ENCODE data around the gene SSMEM1.
"Not testable (repeated sequence)": the region's sequence is repeated elsewhere in the genome, so short reads cannot be mapped to it uniquely, and the experiment has no call there.

The SSMEM1 gene, protein sequence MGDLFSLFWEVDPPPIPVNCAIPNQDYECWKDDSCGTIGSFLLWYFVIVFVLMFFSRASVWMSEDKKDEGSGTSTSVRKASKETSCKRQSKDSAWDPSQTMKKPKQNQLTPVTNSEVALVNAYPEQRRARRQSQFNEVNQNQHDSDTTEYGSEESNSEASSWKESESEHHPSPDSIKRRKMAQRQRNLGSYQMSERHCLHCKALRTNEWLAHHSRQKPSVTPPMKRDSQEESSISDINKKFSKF

DNA sequence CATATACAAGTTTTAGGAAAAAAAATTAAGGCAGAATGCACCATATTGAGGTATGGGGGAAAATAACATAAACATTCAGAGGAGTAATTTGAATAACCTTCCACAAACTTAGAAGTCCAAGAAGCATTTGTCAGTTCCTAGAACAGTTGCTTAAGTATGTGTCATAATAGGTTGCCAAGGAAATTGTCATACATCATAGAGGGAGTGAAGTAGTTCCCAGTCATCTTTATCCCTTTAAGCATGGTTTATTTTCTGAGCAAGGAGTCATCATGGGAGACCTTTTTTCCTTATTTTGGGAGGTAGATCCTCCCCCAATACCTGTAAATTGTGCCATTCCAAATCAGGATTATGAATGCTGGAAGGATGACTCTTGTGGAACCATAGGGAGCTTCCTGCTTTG is at the start of gene SSMEM1:
Gene SSMEM1 (plus strand): TSS at position 219 of the 400 bp plus-strand sequence. CDS start 51 bp downstream, at position 270.
- no peak for DNase-seq (ENCODE audit: low read depth)

DNA sequence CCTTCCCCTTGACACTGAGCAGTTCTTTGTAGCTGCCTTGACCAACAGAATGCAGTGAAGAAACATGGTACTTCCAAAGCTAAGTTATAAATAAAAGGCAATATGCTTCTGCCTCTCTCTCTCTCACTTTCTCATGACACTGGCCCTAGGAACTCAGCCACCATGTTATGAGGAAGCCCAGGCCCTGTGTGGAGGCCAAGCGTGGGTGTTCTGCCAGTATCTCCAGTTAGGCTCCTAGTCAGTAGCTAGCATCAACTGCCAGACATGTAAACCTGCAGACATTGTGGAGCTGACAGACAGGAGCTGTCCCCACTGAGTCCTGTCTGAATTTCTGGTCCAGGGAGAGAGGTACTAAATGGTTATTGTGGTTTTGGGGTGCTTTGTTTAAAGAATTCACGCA is 47.6 kb upstream of the SSMEM1 start:
- no peak for DNase-seq (ENCODE audit: low read depth)

DNA sequence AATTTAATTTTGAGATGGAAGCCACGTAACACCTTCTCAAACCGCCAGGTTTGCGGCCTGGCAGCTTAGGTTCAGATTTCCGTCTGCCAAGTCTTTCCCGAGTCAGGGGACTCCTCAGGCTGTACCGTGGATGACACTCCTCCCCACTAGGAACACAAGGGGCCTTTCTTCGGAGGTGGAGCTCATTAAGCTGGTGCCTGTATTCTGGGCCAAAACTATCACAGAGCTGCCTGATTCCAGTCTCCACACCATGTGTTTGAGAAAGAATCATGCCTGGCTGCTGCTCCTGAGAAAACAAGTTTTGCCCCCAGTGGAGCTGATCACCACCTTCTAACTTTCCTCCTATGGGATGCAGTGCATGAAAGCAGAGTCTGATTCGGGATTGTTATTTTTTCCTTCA is 47.2 kb upstream of the SSMEM1 start:
- no peak for DNase-seq (ENCODE audit: low read depth)

DNA sequence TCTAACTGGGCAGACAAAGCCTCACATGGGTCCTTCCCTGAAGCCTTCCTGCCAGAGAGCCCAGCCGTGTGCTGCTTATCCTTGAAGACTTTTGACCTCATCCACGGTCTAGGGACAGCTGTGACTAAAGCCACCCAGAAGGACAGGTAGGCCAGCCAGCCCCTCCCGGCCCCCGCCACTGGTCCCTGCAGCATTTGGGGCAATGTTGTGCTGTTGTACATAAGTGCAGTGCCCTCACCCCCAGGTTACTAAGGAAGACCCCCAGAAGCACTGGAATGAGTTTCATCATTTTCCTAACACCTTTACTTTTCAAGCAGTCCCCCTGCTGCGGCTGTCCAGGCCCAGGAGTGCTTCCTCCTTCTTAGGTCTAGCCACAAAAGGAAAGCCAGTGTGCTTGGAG is 45.5 kb upstream of the SSMEM1 start:
- DNase-seq (ENCODE audit: low read depth): no peak

DNA sequence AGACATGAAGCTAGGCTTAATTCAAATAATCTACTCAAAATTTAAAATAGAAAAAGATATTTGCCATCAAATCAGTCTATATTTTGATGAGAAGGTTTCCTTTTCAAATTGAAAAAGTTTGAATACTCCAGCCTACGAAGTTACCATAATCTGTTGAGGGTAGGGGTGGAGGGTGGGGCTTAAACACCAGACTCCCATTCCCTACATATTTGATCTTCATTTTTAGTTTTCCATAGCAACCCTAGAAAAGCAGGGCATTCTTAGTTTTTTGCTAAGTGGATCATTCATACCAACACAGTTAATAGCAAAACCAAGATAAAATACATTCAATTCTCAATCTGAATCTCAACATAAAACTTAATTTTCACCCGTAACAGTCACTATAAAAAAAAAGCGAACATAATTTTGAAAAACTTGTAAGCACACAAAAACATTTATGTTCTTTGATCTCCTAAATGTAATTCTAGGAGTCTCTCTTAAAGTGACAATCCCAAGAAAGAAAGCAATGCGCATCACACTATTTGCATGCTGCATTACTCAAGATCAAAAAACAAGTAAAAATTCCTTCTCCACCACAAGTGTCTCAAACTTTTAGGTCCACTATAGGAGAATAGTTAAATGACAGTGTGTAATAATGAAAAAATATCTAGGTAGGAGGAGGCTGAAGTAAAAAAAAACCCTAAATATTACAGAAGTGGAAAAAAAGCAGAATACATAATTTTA is 33.3 kb upstream of the SSMEM1 start:
- no peak for DNase-seq (ENCODE audit: low read depth)

DNA sequence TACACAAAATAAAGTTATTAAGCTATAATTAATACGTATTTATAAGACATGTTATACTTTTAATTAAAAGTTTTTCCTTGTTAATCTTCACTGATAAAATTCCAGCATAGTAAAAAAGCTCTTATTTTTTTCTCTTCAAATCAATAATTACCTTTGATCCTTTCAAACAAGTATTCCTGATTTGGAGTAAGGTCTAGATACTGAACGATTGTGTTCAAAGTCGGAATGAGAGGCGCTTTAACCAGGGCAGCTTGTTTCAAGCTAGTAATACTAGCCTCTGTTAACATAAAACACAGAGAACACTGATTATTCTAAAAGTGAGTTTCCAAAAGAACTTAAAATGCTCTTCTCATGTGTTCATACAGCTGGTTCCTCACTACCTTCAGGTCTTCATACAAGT is 29.4 kb upstream of the SSMEM1 start:
- DNase-seq (ENCODE audit: low read depth): no peak

DNA sequence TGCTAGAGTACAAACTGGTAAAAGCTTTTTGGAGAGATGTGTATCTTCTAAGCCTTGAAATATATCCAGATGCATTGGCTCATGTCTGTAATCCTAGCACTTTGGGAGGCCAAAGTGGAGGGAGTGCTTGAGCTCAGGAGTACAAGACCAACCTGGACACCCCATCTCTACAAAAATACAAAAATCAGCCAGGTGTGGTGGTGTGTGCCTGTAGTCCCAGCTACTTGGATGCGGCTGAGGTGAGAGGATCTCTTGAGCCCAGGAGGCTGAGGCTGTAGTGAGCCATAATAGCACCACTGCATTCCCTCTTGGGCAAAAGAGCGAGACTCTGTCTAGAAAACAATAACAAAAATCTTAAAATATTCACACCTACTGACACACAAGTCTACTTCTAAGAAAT is 28.0 kb upstream of the SSMEM1 start:
- DNase-seq (ENCODE audit: low read depth): no peak

DNA sequence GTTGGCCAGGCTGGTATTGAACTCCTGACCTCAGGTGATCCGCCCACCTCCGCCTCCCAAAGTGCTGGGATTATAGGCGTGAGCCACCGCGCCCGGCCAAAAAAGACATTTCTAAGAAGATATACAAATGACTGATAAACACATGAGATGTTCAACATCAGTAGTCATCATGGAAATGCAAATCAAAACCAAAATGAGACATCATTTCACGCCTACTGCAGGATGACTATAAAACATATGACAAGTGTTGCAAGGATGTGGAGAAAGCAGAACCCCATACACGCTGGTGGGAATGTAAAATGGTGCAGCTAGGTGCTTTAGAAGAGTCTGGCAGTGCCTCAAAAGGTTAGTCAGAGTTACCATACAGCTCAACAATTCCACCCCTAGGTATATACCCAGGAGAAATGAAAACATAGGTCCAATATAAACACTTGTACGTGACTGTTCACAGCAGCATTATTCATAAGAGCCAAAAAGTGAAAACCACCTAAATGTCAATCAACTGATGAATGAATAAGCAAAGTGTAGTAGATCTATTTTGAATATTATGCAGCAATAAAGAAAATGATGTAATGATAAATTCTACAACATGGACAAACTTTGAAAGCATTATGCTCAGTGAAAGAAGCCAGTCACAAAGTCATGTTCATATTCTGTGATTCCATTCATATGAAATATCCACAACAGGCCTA is 26.9 kb upstream of the SSMEM1 start:
- DNase-seq (ENCODE audit: low read depth): peak; percentile 46

DNA sequence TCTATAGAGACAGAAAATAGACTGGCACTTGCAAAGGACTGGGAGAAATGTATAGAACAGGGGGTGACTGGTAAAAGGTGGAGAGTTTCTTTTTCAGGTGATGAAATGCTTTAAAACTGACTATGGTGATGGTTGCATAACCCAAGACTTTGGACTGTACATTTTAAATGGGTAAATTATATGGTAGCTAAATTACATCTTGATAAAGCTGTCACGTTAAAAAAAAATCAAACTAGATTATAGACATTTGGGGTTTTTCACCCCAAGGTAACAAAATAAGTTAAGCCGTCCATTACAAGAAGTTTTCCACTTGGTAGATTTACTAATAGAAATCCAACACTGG is 26.4 kb upstream of the SSMEM1 start:
- DNase-seq (ENCODE audit: low read depth): no peak

DNA sequence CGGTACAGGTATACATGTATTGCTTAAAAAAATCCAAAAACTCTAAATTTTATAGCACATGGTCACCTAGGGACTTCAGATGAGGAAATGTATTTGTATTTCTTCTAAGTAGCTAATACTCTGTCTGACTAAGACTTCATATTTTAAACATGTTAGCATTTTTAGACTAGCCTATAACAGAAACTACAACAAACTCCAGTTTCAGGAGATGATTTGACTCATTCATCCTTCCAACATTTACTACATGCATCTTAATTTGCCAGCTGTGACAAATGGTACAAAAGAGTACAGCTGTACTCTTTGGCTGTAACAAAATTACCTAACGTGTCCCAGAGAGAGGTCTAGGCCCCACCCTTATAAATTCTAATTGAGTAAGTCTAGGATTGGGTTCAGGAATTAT is 24.7 kb upstream of the SSMEM1 start:
- DNase-seq (ENCODE audit: low read depth): no peak

DNA sequence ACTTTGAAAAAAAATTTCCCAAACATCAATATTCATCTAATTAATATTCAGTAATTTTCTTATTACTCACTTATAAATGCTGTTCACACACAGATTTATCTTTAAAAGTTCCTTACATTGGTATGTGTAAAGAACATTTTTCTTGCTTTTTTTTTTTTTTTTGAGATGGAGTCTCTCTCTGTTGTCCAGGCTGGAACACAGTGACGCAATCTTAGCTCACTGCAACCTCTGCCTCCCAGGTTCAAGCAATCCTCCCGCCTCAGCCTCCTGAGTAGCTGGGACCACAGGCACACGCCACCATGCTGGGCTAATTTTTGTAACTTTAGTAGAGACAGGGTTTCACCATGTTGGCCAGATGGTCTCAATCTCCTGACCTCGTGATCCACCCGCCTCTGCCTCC is 23.3 kb upstream of the SSMEM1 start:
- DNase-seq (ENCODE audit: low read depth): not testable (repeated sequence)

DNA sequence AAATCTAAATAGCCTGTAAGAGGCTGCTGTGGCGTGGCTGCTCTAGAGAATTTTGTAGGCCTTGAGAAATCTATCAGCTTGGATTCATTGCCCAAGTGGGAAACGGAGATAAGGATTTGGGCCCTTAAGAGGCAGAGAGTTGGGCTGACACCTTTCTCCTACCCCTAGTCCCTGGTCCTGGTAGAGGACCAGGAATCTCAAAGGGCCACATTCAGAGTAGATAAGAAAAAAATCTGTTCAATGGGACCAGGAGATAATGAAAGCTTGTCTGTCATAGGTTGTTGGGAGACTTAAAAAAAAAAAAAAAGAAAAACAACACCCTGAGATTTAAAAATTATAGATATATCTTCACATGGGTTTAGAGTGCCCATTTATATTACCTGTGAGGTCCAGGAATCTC is 20.3 kb upstream of the SSMEM1 start:
- DNase-seq (ENCODE audit: low read depth): no peak

DNA sequence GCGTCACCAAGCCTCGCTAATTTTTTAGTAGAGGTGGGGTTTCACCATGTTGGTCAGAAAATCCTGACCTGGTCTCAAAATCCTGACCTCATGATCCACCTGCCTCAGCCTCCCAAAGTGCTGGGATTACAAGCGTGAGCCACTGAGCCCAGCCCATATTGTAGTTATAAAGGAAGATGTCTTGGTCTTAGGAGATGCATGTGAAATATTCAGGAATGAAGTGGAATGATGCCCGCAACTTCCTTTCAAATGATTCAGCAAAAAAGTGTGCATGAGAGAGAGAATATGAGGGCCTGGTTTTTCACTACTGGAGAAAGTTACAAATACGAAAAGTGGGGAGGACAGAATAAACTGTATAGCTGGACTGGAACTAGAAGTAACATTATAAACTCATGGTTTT is 18.3 kb upstream of the SSMEM1 start:
- no peak for DNase-seq (ENCODE audit: low read depth)

DNA sequence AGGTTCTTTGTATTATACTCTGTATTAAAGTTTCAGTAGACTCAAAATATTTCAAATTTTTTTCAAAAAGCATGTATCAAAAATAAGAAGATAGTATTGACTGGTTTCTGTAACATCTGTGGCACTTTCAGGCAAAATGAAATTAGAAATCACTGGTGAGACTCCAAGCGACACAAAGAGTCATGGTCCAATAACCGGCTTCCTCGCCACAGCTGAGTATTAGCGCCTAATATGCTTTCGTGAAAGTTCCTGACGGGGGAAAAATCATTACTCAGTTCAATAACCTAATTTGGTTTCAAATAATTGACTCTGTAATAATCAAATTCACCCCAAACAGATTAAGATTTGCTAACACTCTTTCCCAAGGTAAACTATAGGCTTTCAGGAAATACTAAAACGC is 15.9 kb upstream of the SSMEM1 start:
- no peak for DNase-seq (ENCODE audit: low read depth)

DNA sequence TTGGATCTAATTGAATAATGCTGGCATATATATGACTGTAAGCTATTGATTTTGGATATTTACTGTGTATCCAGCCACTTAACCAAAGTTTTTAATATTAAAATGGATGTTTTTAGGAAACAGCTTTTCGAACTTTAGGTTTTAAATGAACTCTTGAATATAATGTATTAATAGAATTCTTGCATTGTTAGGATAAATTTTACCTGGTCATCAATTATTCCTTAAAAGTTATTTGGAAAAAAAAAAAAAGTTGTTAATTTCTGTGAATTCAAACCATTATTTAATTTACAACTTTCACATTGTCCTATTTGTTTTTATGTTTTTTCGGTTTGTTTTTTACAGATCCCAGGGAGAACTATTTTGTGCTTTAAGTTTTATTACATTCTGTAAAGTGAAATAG is 12.3 kb upstream of the SSMEM1 start:
- DNase-seq (ENCODE audit: low read depth): no peak

DNA sequence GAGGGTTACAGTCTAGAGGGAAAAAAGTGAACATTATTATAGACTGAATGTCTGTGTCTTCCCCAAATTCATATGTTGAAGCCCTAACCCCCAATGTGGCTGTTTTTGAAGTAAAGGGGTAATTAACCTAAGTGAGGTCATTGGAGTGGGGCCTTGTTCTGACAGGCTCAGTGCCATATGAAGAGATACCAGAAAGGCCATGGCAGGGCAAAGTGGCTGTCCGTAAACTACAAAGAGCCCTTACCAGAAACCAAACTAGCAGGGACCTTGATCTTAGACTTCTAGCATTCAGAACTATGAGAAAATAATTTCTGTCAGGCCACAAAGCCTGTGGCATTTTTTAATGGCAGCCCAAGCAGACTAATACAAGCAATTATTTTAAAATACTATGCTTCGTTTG is 11.2 kb upstream of the SSMEM1 start:
- no peak for DNase-seq (ENCODE audit: low read depth)

DNA sequence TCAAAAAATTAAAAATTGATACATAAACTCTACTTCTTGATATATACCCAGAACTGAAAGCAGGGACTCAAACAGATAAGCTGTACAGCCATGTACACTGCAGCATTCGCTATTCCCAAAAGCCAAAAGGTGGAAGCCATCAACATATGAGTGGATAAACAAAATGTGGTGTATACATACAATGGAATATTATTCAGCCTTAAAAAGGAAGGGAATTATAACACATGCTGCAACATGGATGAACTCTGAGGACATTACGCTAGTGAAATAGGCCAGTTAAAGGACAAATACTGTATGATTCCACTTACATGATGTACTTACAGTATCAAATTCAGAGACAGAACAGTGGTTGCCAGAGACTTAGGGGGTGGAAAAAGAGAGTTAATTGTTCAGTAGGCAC is 10.6 kb upstream of the SSMEM1 start:
- DNase-seq (ENCODE audit: low read depth): no peak

DNA sequence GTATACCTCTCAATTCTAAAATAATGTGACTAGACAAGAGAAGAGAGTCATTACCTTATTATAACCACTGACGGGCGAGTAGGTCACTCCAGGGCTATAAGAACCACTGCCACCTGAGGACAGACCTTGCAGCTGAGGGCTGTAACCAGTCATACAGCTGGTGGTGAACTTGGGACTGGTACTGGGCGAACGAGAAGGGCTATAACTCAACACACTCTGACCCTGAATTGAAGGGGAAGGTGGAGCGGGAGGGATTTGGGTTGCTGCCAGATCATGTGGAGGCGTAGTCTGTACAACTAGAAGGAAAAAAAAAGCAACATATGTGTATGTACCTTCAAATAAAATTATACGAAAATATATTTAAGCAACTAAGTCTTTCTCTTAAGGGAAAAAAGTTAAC is 5.9 kb upstream of the SSMEM1 start:
- DNase-seq (ENCODE audit: low read depth): no peak

DNA sequence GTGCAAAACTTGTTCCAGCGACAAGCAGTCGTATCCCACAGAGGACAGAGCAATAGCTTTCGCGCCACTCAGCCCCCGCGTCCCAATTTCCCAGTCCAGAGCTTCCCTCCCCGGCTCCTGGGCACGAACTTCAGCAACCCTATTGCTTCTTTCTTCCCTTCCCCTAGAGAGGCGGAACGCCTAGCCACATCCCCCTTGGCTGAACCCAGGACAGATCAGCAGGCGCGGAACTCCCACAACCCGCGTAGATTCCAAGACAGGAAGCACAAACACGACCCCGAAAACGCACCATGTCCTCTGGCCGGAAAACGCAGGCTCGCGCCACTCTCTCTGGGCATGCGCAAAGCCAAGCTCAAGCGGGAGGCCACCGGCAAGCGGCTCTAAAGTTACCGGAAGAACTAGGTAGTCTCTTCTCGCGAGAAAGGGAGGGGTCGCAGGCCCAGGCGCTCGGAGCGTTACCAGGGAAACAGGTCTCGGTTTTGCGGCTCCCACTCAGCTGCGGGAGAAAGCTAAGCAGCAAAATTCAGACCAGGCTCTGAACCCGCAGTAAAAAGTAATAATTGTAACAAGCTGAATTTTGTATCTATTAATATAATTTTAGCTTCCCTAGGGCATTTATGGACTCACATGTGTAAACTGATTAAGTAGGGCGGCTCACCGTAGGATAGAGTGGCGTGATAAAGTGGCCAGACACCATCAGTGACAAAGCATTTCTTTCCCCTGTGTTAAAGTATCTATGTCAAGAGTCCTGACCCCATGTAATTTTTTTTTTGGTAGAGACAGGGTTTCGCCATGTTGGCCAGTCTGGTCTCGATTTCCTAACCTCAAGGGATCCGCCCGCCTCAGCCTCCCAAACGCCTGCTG is 2.3 kb upstream of the SSMEM1 start, which contains the start of gene TMEM209:
Gene TMEM209 (minus strand): TSS at position 323 of the 864 bp plus-strand sequence. CDS start 31 bp downstream, at position 292.
- peak; percentile 90 for DNase-seq (ENCODE audit: low read depth)

DNA sequence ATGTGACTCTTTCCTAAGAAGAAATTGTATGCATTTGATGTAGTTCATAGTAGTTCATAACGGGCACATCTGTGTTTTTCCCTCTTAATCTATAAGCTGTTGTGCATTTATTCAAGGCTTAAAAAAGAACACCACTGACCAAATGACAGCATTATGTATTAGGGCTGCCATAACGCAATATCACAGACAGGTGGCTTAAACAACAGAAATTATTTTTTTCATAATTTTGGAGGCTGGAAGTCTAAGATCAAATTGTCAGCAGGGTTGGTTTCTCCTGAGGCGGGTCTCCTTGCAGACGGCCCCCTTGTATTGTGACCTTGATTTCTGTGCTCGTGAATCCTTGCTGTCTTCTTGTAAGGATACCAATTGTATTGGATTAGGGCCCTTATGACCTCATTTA is 627 bp upstream of the SSMEM1 start:
- DNase-seq (ENCODE audit: low read depth): no peak

DNA sequence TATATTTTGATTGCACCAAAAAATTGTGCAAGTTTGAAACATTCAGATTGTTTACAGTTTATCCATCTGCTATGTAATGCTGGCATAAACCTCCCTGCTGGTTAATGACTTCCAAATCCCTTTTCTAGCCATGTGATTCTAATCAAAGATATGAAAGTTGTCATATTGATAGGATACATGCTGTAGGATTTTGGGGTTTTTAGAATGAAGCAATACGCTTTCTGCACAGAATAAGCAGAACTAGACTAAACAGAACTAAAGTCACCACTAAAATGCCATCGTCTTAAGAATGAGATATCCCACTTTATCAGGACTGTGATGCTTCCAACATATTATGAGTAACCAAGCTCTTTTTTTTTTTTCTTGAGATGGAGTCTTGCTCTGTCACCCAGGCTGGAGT is 856 bp downstream of the SSMEM1 start:
- DNase-seq (ENCODE audit: low read depth): no peak

DNA sequence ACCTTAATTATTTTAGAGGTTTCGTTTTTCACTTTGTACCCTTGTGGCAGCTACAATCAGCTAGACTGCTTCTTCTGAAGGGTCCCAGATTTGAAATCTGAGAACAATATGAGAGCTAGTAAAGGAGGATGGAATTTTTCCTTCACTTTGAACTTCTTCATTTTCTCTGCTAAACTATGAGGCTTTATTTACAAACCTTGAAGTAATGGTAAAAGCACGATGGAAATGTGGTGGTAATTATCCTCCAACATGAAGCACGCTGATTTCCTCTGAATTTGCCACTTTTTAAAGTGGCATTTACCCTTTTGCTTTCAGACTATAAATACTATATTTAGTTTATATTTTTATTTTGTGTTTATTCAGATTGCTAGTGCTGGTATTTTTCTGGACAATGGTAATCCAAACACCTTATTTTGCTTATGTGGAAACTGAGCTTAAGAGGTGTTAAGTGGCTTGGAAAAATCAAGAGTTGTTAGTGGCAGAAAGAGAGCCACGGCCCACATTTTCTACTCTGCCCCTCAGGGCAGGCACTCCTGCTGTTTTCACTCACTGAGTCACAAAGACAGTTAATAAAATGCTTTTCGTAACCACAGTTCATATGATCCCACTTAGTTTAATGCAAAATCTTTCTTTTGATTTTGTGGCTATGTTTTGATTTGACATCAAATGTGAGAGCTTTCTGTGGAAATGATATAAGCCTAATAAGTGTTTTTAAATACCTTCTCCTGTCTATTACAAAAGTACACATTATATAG is 2.7 kb downstream of the SSMEM1 start:
- no peak for DNase-seq (ENCODE audit: low read depth)
